IPS-NIHi7 (cell line): ENCODE results near the gene HS6ST3.
A peak's percentile ranks its signal among the peaks of the same experiment; 100 is the strongest.
"Not testable (repeated sequence)": the region's sequence is repeated elsewhere in the genome, so short reads cannot be mapped to it uniquely, and the experiment has no call there.

Experiments used
- DNase-seq: peaks from one replicate; pipeline ENCODE4 v3.0.0; 2012; ENCODE audit warnings: mixed read lengths; ENCODE audit errors: extremely low spot score

Gene HS6ST3

GRCh38 chr13:96089749-96090239 is at the start of gene HS6ST3:
Gene HS6ST3 (plus strand): TSS chr13:96090107.
- peak; percentile 82 for DNase-seq

- no peak for DNase-seq
Observed at GRCh38 chr13:96041326-96042110, 48.4 kb upstream of the HS6ST3 start.

GRCh38 chr13:96044238-96044637 is 45.7 kb upstream of the HS6ST3 start:
- no peak for DNase-seq

GRCh38 chr13:96046449-96047126 is 43.3 kb upstream of the HS6ST3 start:
- DNase-seq = not testable (repeated sequence)

- DNase-seq = not testable (repeated sequence)
Observed at GRCh38 chr13:96050955-96051354, 39.0 kb upstream of the HS6ST3 start.

GRCh38 chr13:96051491-96051890 is 38.4 kb upstream of the HS6ST3 start:
- DNase-seq = not testable (repeated sequence)

- not testable (repeated sequence) for DNase-seq
Observed at GRCh38 chr13:96051946-96052345, 38.0 kb upstream of the HS6ST3 start.

GRCh38 chr13:96052656-96053002 is 37.3 kb upstream of the HS6ST3 start:
- no peak for DNase-seq

GRCh38 chr13:96053003-96053703 is 36.8 kb upstream of the HS6ST3 start, which contains the start of gene UGGT2:
Gene UGGT2 (minus strand): TSS chr13:96053401. CDS start chr13:96053312, 89 bp downstream.
- DNase-seq = peak; percentile 97

- no peak for DNase-seq
Observed at GRCh38 chr13:96065849-96066248, 24.1 kb upstream of the HS6ST3 start.

GRCh38 chr13:96068729-96069128 is 21.2 kb upstream of the HS6ST3 start:
- no peak for DNase-seq

- no peak for DNase-seq
Observed at GRCh38 chr13:96071504-96071903, 18.4 kb upstream of the HS6ST3 start.

- peak; percentile 37 for DNase-seq
Observed at GRCh38 chr13:96072392-96072791, 17.5 kb upstream of the HS6ST3 start.

GRCh38 chr13:96075953-96076543 is 13.9 kb upstream of the HS6ST3 start:
- peak; percentile 23 for DNase-seq

- DNase-seq = no peak
Observed at GRCh38 chr13:96080676-96081075, 9.2 kb upstream of the HS6ST3 start.

GRCh38 chr13:96081888-96082287 is 8.0 kb upstream of the HS6ST3 start:
- no peak for DNase-seq

GRCh38 chr13:96082640-96083039 is 7.3 kb upstream of the HS6ST3 start:
- no peak for DNase-seq

- no peak for DNase-seq
Observed at GRCh38 chr13:96086736-96087135, 3.2 kb upstream of the HS6ST3 start.

GRCh38 chr13:96089139-96089538 is 768 bp upstream of the HS6ST3 start:
- DNase-seq = no peak

GRCh38 chr13:96090240-96091101 is 564 bp downstream of the HS6ST3 start:
- DNase-seq = peak; percentile 59
